ENCODE measurements around the gene ACAP2. TPM values are rescaled to one million over a fixed set of nuclear protein-coding genes. Genes with fewer than 3 reads are reported as not detected.

The ACAP2 gene
- polyA plus RNA-seq, 2 of the 4 experiments (the other 2 are of a cell fraction) = 7.8 to 26.0 TPM

DNA sequence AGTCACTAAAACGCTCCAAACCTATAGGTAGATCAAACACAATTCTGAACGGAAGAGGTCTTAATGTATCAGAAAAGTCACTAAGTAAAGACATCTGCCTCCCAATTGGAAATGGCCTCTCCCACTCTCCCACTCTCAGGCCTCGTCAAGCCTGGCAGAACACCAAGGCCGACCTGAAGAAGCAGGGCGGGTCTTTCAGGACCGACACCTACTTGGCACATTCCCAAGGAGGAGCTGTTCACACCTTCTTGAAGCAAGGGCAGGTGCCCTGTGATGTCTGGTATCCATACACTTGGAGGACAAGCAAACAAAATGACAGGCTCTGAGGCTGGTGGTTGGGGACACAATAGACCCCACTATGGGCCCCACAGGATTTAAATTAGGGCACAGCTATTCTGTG is 201.9 kb downstream of the ACAP2 start (continued):
- no peak for TF ChIP-seq ZFP36 (IDR thresholded peaks at IDR 0.05; ENCODE audit: borderline replicate concordance, partially characterized antibody)

DNA sequence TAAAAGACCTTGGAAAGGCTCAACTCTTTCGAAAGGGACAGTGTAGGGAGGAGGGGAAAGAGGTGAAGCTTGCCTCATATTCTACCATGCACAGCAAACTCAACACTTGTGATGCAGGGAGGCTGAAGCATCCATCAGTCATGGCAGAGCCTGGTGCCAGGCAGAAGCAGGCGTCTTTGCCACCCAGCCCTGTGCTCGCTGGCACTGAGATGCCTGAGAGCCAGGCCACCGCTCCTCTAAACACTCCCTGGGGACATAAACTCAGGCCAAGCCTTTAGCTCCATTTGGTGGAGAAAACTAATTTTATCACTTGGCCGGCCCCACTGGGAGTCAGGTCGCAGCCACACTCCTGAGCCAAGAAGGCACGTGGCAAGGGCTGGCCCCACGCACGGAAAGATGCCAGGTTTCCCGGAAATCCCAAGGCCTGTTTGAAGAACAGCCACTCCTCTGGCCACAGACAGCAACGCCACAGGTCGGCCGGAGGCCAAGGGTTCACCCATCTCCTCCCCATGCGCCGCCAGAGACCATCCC is 202.6 kb downstream of the ACAP2 start:
- ChIA-PET CTCF (interaction anchor here (1.6 to 2.5 kb wide), 2 partner anchors 31 to 557 kb away, joined by 5 to 8 read pairs; partner anchors contain the start of gene XXYLT1), POLR2A (no interaction called here)
- 95% methylated on average over 15 of the region's 15 CpGs for WGBS (ENCODE audit: missing lambda C conversion rate)
- H3K4me1 ChIP-seq = no peaks in the 10 kb centered on the region
- no peak overlapping the region for H3K4me2 ChIP-seq
- H3K4me3 ChIP-seq = no peak overlapping the region
- no peaks in the 10 kb centered on the region for H3K9me3 ChIP-seq
- no peak for DNase-seq (ENCODE audit: low read depth in 1 of 2, low spot score in 1 of 2)
- no peak for ATAC-seq
- no peak for TF ChIP-seq ZSCAN20 (CRISPR knock-in tag; IDR thresholded peaks at IDR 0.05)
- no peak for TF ChIP-seq CBX8 (IDR thresholded peaks at IDR 0.05)
- TF ChIP-seq E2F6 (IDR thresholded peaks at IDR 0.05; ENCODE audit: borderline replicate concordance, low read depth) = no peak
- no peak for TF ChIP-seq NPAS2 (CRISPR knock-in tag; IDR thresholded peaks at IDR 0.05; ENCODE audit: borderline replicate concordance)
- no peak for TF ChIP-seq CHD2 (IDR thresholded peaks at IDR 0.05; ENCODE audit: low read length, partially characterized antibody)
- TF ChIP-seq HDAC2 (IDR thresholded peaks at IDR 0.05) = no peak
- no peak for TF ChIP-seq MYC (IDR thresholded peaks at IDR 0.05; ENCODE audit: borderline replicate concordance, low read length)
- TF ChIP-seq, protein P1, sequence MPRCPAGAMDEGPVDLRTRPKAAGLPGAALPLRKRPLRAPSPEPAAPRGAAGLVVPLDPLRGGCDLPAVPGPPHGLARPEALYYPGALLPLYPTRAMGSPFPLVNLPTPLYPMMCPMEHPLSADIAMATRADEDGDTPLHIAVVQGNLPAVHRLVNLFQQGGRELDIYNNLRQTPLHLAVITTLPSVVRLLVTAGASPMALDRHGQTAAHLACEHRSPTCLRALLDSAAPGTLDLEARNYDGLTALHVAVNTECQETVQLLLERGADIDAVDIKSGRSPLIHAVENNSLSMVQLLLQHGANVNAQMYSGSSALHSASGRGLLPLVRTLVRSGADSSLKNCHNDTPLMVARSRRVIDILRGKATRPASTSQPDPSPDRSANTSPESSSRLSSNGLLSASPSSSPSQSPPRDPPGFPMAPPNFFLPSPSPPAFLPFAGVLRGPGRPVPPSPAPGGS (IDR thresholded peaks at IDR 0.05) = no peak
- TF ChIP-seq, protein P2, sequence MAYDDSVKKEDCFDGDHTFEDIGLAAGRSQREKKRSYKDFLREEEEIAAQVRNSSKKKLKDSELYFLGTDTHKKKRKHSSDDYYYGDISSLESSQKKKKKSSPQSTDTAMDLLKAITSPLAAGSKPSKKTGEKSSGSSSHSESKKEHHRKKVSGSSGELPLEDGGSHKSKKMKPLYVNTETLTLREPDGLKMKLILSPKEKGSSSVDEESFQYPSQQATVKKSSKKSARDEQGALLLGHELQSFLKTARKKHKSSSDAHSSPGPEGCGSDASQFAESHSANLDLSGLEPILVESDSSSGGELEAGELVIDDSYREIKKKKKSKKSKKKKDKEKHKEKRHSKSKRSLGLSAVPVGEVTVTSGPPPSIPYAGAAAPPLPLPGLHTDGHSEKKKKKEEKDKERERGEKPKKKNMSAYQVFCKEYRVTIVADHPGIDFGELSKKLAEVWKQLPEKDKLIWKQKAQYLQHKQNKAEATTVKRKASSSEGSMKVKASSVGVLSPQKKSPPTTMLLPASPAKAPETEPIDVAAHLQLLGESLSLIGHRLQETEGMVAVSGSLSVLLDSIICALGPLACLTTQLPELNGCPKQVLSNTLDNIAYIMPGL (CRISPR knock-in tag; IDR thresholded peaks at IDR 0.05; ENCODE audit: borderline replicate concordance) = no peak
- TF ChIP-seq, protein P3, sequence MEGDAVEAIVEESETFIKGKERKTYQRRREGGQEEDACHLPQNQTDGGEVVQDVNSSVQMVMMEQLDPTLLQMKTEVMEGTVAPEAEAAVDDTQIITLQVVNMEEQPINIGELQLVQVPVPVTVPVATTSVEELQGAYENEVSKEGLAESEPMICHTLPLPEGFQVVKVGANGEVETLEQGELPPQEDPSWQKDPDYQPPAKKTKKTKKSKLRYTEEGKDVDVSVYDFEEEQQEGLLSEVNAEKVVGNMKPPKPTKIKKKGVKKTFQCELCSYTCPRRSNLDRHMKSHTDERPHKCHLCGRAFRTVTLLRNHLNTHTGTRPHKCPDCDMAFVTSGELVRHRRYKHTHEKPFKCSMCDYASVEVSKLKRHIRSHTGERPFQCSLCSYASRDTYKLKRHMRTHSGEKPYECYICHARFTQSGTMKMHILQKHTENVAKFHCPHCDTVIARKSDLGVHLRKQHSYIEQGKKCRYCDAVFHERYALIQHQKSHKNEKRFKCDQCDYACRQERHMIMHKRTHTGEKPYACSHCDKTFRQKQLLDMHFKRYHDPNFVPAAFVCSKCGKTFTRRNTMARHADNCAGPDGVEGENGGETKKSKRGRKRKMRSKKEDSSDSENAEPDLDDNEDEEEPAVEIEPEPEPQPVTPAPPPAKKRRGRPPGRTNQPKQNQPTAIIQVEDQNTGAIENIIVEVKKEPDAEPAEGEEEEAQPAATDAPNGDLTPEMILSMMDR (IDR thresholded peaks at IDR 0.05) = no peak
- no peak for TF ChIP-seq NR3C1 (IDR thresholded peaks at IDR 0.05)
- H3K27ac ChIP-seq = no peak overlapping the region
- FAIRE-seq = no peak

DNA sequence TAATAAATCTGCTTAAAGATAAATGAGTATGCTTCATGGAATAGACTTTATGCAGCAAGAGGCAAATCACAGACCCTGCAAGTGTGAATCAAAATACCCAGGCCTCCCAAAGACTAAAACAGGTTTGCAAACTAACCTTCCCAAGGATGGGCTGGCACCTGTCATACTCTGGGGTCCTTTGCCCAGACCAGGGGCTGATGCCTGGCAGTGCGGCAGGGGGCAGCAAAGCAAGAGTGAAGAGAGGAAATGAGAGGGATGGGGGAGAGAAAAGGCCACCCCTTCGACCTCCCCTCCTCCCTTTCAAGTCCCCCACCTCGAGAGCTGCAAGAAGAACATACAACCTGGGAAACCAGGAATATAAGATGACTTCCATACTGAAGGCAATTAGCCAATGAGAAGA is 203.7 kb downstream of the ACAP2 start:
- no peak for FAIRE-seq
- WGBS (ENCODE audit: missing lambda C conversion rate) = 84% methylated on average over 3 of the region's 3 CpGs
- no peak overlapping the region for H3K27ac ChIP-seq

More for the DNA sequence above, 203.7 kb downstream of the ACAP2 start:
- no peak for ATAC-seq
- ChIA-PET CTCF (interaction anchor here (2.5 kb wide), 1 partner anchor 556 kb away, joined by 8 read pairs; no protein-coding TSS in a partner anchor), POLR2A (no interaction called here)
- no peak overlapping the region for H3K4me2 ChIP-seq
- no peaks in the 10 kb centered on the region for H3K4me1 ChIP-seq
- DNase-seq (ENCODE audit: low read depth in 1 of 2, low spot score in 1 of 2) = no peak
- H3K9me3 ChIP-seq = no peaks in the 10 kb centered on the region
- TF ChIP-seq KDM5A (IDR thresholded peaks at IDR 0.05) (no peak), ZFP36 (IDR thresholded peaks at IDR 0.05; ENCODE audit: borderline replicate concordance, partially characterized antibody) (no peak), RFX5 (IDR thresholded peaks at IDR 0.05) (no peak), POLR2A (IDR thresholded peaks at IDR 0.05; ENCODE audit: low read length) (no peak), TFCP2L1 (CRISPR knock-in tag; IDR thresholded peaks at IDR 0.05) (no peak), MAZ (IDR thresholded peaks at IDR 0.05; ENCODE audit: borderline replicate concordance, low read depth, low read length) (no peak), JUN (IDR thresholded peaks at IDR 0.05) (no peak), EHMT2 (IDR thresholded peaks at IDR 0.05; ENCODE audit: low read depth) (no peak)
- TF ChIP-seq, protein P4, sequence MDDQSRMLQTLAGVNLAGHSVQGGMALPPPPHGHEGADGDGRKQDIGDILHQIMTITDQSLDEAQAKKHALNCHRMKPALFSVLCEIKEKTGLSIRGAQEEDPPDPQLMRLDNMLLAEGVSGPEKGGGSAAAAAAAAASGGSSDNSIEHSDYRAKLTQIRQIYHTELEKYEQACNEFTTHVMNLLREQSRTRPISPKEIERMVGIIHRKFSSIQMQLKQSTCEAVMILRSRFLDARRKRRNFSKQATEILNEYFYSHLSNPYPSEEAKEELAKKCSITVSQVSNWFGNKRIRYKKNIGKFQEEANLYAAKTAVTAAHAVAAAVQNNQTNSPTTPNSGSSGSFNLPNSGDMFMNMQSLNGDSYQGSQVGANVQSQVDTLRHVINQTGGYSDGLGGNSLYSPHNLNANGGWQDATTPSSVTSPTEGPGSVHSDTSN (IDR thresholded peaks at IDR 0.05) = no peak
- no peak overlapping the region for H3K4me3 ChIP-seq

Measured in A549 (cell line).